KOPT-K1 (cell line): Measurements from ENCODE around the gene LGR6.

Source experiments
- H3K27ac ChIP-seq: fragments of 200-600 bp; sonication (generic); 2 replicates; pipeline ENCODE4 v1.5.1; 2016; ENCODE audit warnings: antibody characterized with exemption, mild to moderate bottlenecking, low read depth, low read length; ENCODE audit not compliant: poor library complexity, severe bottlenecking
- H3K36me3 ChIP-seq: fragments of 200-600 bp; sonication (generic); 2 replicates; pipeline ENCODE4 v1.5.1; 2017; ENCODE audit warnings: antibody characterized with exemption, mild to moderate bottlenecking, low read length, moderate library complexity; ENCODE audit not compliant: insufficient read depth
- H3K9me3 ChIP-seq: fragments of 200-600 bp; sonication (generic); 2 replicates; pipeline ENCODE4 v1.5.1; 2017; ENCODE audit warnings: antibody characterized with exemption, low read length, mild to moderate bottlenecking; ENCODE audit not compliant: insufficient read depth, poor library complexity, severe bottlenecking

LGR6 gene

GRCh38 chr1:202291961-202292712, 98.5 kb downstream of the LGR6 start:
- H3K27ac ChIP-seq = no peak overlapping the region
- H3K36me3 ChIP-seq = no peaks in the 10 kb centered on the region
- H3K9me3 ChIP-seq = no peaks in the 10 kb centered on the region

GRCh38 chr1:202292773-202293172, 99.2 kb downstream of the LGR6 start:
- no peak overlapping the region for H3K27ac ChIP-seq
- H3K9me3 ChIP-seq = no peaks in the 10 kb centered on the region
- no peaks in the 10 kb centered on the region for H3K36me3 ChIP-seq

DNA sequence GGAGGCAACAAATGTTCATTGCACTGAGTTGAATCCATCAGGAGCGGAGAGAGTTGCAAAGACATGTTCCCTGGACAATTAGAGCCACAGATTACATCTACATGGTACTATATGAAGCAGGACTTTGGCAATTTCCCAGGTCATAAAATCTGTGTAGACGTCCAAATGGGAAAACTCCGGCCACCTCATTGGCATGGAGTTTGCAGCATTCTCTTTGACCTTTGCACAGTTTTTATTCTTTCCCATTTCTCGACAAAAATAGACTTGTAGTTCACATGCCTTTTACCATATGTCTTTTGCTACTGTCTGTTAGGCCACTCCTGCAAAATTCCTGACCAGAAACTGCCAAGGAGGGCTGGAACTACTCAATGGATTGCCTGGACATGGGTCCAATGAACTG, 100.0 kb downstream of the LGR6 start:
- no peaks in the 10 kb centered on the region for H3K9me3 ChIP-seq
- no peak overlapping the region for H3K27ac ChIP-seq
- H3K36me3 ChIP-seq = no peaks in the 10 kb centered on the region

- Histone ChIP-seq H3K27ac (no peak overlapping the region), H3K9me3 (no peaks in the 10 kb centered on the region), H3K36me3 (no peaks in the 10 kb centered on the region)
Observed at GRCh38 chr1:202302166-202302565, 108.6 kb downstream of the LGR6 start.

- no peaks in the 10 kb centered on the region for H3K36me3 ChIP-seq
- H3K9me3 ChIP-seq = no peaks in the 10 kb centered on the region
- H3K27ac ChIP-seq = no peak overlapping the region
Observed at GRCh38 chr1:202304375-202304774, 110.8 kb downstream of the LGR6 start.

- Histone ChIP-seq H3K36me3 (no peaks in the 10 kb centered on the region), H3K27ac (no peak overlapping the region)
Observed at GRCh38 chr1:202305168-202305567, 111.6 kb downstream of the LGR6 start.

DNA sequence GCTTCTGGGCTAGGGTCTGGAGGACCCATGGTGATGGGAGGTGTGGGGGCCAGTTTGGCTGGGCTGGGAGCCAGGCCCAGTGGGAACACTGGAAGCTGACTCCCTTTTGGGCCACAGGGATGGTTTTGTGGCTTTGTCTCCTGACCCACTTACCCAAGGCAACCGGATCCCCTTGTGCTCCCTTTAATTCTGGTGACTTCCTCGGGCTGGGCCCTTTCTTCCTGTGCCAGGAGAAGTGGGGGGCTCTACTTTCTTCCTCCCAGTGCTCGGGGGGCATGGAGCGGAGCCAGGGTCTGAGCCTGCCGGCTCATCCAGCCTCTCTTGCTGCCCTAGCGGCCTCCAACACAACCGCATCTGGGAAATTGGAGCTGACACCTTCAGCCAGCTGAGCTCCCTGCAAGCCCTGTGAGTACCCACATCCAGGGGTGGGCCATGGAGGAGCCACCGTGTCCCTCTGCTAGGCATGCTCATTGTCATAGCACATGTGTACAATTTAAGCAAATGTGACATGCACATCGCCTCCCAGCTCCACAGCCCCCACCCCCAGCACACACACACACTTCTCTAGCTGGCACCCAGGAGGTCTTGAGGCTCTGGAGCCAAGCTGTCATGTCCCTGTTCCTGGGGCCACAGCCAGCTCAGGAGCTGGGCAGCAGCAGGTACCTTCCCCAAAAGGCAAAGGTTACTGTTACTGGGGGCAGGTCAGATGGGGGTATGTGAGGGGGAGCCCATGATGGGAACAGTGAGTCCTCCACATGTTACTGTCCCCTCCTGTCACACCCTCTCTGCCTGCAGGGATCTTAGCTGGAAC, 113.1 kb downstream of the LGR6 start:
- no peaks in the 10 kb centered on the region for H3K9me3 ChIP-seq
- no peak overlapping the region for H3K27ac ChIP-seq
- H3K36me3 ChIP-seq = no peaks in the 10 kb centered on the region

More at GRCh38 chr1:202305168-202305567, 111.6 kb downstream of the LGR6 start:
- no peaks in the 10 kb centered on the region for H3K9me3 ChIP-seq

DNA sequence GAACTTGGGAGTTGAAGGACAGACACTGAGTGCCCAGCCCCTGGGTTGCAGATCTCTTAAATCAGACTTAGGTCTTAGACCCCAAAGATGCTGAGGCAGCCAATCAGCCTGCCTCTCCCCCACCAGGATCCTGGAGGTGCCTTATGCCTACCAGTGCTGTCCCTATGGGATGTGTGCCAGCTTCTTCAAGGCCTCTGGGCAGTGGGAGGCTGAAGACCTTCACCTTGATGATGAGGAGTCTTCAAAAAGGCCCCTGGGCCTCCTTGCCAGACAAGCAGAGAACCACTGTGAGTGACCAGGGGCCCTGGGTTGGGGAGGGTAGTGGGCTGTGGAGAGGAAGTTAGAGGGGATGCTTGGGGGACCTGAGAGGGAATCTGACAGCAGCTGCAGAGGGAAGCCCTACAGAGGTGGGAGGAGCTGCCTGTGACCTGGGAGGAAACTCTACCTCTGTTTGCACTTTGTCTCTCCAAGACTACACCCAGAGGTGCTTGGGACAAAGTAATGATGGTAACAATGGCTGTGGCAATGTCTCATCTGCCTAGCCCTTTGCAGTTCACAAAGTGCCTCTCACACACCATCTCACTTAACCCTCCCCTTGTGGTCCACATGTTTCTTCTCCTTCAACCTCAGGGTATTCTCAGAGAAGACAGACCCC, 116.6 kb downstream of the LGR6 start:
- Histone ChIP-seq H3K36me3 (no peaks in the 10 kb centered on the region), H3K27ac (no peak overlapping the region), H3K9me3 (no peaks in the 10 kb centered on the region)

- Histone ChIP-seq H3K36me3 (no peaks in the 10 kb centered on the region), H3K9me3 (no peaks in the 10 kb centered on the region), H3K27ac (no peak overlapping the region)
Observed at GRCh38 chr1:202310746-202311145, 117.1 kb downstream of the LGR6 start.

DNA sequence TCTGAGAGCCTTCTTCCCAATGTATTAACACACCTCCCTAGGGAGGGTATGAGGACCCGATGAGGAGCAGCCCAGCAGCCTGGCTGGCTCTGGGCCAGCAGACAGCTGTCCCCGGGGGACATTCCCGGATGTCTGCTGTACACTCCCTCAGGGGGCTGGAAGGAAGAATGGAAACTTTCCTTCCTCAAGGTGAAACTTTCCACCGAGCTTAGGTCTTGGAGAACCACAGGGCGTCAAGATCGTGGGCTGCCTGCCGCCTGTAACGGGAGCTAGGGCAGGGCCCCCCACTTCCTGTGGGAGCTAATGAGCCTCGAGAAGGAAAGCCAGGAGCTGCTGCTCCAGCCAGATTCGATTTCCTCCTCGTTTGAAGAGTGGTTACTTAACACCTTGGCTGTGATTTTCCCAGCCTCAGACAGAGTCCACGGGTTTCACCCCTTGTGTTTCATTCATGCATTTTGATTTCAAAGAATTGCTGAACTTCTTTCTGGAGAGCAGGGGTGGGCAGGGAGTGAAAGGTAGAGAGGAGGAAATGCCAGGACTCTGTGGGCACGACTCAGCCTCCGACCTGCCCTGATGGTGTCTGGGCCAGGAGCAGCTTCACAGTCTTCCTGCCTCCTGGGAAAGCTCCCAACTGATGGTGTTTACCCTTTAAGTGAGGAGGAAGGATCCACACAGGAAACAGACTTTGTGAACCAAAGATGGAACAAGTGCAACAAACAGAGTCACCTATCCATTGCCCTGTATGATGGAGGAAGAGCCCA, 118.5 kb downstream of the LGR6 start:
- Histone ChIP-seq H3K27ac (no peak overlapping the region), H3K36me3 (no peaks in the 10 kb centered on the region), H3K9me3 (no peaks in the 10 kb centered on the region)

- Histone ChIP-seq H3K36me3 (no peaks in the 10 kb centered on the region), H3K27ac (no peak overlapping the region), H3K9me3 (no peaks in the 10 kb centered on the region)
Observed at GRCh38 chr1:202315576-202316168, 122.1 kb downstream of the LGR6 start.

GRCh38 chr1:202316186-202316585, 122.6 kb downstream of the LGR6 start:
- H3K9me3 ChIP-seq = no peaks in the 10 kb centered on the region
- H3K36me3 ChIP-seq = no peaks in the 10 kb centered on the region

GRCh38 chr1:202317941-202318925, 124.6 kb downstream of the LGR6 start:
- no peaks in the 10 kb centered on the region for H3K36me3 ChIP-seq
- no peak overlapping the region for H3K27ac ChIP-seq
- H3K9me3 ChIP-seq = no peaks in the 10 kb centered on the region

More at GRCh38 chr1:202316186-202316585, 122.6 kb downstream of the LGR6 start:
- H3K27ac ChIP-seq = no peak overlapping the region
